ENCODE measurements around the gene MRTFB. TPM values are rescaled to one million over a fixed set of nuclear protein-coding genes. Genes with fewer than 3 reads are reported as not detected.

The MRTFB gene, protein sequence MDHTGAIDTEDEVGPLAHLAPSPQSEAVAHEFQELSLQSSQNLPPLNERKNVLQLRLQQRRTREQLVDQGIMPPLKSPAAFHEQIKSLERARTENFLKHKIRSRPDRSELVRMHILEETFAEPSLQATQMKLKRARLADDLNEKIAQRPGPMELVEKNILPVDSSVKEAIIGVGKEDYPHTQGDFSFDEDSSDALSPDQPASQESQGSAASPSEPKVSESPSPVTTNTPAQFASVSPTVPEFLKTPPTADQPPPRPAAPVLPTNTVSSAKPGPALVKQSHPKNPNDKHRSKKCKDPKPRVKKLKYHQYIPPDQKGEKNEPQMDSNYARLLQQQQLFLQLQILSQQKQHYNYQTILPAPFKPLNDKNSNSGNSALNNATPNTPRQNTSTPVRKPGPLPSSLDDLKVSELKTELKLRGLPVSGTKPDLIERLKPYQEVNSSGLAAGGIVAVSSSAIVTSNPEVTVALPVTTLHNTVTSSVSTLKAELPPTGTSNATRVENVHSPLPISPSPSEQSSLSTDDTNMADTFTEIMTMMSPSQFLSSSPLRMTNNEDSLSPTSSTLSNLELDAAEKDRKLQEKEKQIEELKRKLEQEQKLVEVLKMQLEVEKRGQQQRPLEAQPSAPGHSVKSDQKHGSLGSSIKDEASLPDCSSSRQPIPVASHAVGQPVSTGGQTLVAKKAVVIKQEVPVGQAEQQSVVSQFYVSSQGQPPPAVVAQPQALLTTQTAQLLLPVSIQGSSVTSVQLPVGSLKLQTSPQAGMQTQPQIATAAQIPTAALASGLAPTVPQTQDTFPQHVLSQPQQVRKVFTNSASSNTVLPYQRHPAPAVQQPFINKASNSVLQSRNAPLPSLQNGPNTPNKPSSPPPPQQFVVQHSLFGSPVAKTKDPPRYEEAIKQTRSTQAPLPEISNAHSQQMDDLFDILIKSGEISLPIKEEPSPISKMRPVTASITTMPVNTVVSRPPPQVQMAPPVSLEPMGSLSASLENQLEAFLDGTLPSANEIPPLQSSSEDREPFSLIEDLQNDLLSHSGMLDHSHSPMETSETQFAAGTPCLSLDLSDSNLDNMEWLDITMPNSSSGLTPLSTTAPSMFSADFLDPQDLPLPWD
- total RNA-seq = 11.1 and 13.4 TPM in 2 replicates

DNA sequence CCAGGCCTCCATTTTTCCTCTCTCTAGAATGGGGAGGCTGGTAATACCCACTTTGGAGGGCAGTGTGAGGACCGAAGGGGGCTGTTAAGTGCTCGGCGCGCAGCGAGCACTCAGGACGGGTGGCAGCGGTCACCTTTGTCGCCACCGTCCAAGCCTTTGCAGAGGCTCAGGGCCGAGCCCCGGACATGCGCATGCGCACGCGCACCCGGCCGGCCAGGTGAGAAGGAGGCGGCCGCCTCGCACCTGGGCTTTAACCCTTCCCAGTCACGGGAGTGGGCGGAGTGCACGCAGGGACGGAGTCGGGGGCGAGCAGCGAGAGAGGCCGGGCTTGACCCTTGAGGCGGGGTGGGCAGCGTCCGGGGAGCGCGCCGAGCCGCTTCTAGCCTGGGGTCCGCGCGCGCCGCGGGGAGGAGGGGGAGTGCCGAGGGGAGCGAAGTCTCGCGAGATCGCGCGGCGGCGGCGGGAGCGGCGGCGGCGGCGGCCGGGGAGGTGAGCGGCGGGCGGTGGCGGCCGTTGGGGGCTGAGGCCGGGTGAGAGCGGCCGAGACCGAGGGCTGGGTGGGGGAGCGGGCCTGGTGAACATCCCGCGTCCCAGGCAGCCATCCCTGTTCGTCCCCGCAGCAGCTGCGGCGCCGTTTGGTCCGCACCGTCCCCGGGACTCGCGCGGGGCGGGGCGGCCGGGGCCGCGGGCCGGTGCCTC lies at the start of gene MRTFB:
Gene MRTFB (plus strand): TSS at position 443 of the 699 bp plus-strand sequence. CDS start 69,288 bp downstream, outside the sequence.

Other genes starting within 250 kb of the MRTFB start
- gene ERCC4, start 151.2 kb upstream of the MRTFB start, total RNA-seq = 11.9 and 14.7 TPM in 2 replicates